Limb (tissue), 2 donors: ENCODE results near the gene ARHGAP22.

Source experiments
- DNase-seq, 2 donors: peaks; one replicate each; pipeline ENCODE4 v3.0.0-alpha.2; 2016; ENCODE audit errors: extremely low spot score in 2 of 2

ARHGAP22 gene

DNA sequence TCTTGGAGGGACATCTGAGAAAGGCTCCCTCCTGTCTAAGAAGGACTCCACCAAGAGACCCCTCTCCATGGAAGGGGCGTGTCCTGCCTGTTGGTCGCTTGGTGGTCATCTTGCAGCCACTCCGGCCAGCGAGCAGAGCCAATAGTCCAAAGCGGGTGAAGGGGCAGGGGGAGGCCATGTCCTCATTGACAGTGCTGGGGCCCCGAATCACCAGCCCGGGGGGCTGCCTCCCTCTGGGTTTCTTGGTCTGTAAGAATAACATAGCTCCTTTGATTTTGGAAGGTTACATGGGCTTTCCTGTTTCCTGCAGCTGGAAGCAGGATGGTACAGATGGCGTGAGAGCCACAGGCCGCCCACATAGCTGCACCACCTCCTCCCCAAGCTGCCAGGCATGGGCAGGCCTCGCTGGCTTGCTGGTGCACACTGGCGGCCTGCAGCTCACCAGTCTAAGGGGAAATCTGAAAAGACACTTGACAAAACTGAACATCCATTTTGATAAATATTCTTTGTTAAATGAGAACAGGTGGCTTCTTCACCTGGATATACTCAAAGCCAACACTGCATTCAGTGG, 105.8 kb downstream of the ARHGAP22 start:
- DNase-seq, result no peak

DNA sequence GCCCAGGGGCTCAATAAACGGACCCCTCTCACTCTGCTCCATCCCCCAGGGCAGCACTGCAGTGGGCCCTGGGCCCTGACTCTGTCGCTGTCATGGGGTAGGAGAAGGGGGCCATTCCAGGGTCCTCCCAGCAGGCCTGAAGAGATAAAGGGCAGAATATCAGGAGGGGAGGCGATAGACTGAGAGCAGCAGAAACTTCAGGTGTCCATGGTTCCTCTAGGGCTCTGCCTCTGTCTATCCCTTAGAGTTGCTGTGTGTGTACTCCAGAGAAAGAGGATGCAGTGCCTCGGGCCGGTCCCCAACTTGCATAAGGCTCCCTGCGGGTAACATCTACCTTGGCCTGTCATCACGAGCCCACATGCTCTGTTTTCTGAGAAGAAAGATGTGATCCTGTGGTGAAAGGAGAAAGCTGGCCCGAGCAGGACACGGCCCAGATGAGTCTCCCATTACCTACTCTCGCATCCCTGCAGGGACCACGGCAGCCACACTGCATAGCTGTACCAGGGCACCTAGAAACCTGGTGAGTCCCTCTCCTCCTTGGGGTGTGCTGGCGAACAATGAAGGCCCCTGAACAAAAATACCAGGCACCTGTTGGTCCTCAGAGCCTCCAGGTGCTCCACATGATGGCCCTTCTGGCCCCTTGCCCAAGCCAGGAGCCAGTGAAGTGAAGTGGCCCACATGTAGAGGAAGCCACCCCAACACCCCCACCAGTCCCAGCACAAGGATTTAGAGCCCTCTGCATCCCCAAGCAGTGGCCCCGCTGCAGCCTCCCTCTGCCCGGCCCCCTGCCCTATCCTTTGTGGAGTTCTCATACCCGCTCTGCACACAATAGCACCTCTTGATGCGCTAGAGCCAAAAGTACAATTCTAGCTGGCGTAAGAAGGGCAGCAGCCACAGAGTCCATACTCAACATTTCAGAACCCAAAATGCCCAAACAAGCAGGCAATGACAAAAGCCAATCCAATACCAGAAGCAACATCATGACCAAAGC, 106.8 kb downstream of the ARHGAP22 start:
- no peak for DNase-seq

DNA sequence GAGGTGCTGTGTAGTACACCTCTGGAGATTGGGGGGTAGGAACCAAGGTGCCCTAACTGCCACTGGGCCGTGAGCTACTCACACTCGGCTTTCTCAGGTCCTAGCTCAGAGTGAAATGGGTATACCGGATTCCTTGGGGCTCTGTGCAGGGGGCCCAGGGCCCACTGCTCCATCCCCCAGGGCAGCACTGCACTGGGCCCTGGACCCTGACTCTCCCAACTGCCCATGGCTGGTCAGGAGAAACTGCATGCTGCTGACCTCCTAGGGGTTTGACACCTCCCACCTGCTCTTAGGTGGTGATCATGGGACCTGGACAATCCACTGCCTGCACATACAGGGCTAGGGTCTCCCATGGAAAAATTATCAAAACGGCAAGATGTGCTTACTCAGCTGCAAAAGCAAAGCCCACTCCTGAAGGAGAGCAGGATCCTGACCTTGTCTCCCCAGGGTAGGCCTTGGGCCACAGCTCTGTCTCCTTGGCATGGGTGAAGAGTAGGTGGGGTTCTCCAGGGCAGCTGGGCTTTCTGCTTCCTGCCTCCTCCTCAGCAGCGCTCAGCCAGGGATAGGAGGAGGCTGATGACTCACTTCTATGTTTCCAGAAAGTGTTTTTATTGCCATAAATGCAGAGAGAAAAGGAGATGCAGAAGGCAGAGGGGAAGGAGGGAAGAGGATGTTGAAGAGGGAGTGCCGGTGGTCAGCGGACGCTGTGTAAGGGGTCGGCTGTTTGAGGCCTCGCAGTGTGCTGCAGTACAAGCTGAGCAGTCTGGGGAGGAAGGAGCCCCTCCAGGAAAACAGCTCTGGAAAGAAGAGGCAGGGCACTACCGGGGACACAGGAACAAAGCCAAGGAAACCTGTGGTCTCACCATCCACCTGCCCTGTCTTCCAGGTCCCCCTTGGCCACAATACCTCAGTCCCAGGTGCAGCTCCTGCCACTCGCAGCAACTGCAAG, 107.8 kb downstream of the ARHGAP22 start:
- DNase-seq, result peak in 1 of 2 donors; percentile 24

DNA sequence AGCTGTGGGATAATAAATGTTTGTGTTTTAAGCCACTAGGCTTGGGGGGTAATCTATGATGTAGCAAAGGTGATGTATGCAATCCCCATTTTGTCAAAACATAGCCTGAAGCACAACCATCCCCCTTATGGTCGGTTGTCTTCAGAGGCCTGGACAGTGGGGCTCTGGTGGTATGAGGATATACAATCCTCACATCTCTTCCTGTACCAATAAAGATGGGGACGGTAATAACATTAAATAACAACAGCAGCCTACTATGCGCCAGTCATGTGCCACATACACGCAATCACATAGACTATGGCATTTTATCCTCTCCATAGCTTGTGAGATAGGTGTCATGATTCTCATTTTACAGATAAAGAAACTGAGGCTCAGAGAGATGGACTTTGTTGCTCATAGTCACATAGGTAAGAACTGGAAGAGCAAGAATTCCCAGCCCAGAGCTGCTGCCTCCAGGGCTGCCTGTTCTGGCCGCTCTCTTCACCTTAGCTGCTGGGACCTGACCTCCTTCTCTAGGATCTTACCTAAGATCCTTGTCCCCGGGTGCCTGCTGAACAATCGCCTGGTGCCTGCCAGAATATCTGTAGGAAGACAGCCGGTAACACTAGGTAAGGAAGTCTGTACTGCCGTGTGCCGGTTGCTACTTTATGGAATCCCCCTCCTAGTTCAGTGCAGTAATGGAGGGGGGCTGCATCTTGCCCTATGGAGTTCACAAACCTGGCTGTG, 108.6 kb downstream of the ARHGAP22 start:
- DNase-seq, result no peak

DNA sequence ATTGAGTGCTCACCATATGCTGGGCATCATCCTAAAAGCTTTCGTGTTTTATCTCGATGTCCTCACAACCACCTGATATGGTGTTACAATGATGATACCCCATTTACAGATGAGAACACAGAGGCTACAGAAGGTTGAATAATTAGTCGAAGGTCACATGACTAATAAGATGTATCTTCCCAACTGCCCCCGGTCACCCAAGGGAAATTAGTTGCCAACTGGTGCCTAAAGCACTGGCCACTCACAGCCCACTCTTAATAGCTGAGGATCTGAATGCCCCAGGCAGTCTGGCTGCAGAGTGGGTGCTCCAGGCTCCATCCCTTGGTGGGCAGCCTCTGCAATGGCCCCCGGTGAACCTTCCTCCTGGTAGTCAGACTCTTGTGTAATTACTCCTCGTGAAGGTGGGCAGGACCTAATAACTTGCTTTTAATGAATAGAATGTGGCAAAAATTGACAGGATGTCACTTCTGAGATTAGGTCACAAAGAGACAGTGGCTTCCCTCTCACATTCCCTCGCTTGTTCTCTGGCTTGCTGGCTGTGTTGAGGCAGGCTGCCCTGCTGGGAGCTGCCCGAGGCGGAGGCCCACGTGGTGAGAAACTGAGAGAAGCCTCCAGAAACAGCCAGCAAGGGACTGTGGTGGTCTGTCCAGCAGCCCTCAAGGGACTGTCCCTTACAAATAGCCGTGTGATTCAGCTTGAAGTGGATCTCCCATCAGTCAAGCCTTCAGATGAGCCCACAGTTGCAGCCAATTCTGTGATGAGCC, 109.4 kb downstream of the ARHGAP22 start:
- no peak for DNase-seq

DNA sequence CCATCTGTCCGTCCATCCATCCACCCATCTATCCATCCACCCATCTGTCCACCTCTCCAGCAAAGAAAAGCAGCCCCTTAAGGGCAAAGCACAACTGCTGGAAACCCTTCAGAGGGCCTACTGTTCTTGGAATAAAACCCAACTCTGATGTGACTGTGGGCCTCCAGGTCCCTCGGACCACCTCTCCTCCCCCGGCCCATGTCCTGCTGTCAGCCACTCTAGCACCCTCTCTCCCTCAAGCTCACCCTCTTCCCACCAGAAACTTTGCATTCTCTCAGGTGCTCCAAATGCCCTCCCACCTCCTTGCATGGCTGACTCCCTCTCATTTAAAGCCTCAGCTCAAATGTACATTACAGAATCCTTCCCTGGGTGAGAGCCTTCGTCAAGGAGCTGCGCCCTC, 110.3 kb downstream of the ARHGAP22 start:
- DNase-seq, result no peak

DNA sequence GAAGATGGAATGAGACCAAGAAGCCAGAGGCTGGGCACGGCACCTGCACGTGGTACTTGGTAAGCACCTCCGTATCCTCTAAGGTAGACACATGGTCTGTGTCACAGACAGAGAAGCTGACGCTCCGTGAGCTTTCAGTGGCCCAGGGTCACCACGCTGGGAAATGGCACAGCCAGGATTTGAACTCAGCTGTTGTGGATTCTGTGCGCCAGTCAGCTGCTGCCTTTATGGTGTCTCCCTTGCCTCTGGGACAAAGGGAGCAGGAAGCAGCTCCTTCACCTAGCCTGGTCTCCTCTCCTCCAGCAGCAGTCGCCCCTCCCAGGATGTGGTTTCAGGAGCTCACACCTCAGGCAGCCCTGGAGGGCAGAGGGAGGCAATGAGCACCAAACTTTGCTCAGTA, 110.8 kb downstream of the ARHGAP22 start:
- no peak for DNase-seq

- DNase-seq, result no peak
Measured at GRCh38 chr10:48493083-48493871, 111.6 kb downstream of the ARHGAP22 start.

GRCh38 chr10:48492201-48492600, 112.7 kb downstream of the ARHGAP22 start:
- no peak for DNase-seq

- no peak for DNase-seq
Measured at GRCh38 chr10:48491392-48492139, 113.3 kb downstream of the ARHGAP22 start.

DNA sequence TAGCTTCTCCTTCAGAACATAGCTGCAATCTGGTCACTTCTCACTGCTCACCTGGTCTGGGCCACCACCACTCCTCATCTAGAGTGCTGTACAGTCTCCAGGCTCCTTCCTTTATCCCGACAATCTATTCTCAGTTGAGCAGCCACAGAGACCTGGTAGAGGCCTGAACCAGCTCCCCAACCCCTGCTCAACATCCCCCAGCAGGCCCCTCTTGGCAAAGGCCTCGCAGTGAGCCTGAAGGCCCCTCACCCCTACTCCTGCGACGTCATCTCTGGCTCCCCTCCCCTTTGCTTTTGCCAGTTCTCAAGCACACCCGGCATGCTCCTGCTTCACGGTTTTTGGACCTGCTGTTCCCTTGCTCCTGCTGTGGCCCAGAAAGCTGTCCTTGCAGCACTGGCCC, 113.9 kb downstream of the ARHGAP22 start:
- DNase-seq, result peak in 1 of 2 donors; percentile 62

DNA sequence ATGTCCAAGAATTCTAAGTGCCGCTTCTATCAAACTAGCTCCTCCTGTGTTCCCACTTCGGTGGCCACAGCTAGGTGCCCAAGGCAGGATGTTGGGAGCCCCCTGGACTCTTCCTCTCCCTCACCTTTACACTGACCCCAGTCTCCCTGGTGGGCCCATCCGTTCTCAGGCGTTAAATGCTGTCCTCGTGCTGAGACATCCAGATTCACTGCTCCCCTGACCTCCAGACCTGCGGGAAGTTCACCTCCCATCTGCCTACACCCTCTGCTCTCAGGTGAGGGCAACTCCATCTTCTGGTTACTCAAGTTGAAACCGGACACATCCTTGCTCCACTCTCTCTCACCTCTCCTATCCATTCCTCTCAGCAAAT, 114.3 kb downstream of the ARHGAP22 start:
- no peak for DNase-seq

DNA sequence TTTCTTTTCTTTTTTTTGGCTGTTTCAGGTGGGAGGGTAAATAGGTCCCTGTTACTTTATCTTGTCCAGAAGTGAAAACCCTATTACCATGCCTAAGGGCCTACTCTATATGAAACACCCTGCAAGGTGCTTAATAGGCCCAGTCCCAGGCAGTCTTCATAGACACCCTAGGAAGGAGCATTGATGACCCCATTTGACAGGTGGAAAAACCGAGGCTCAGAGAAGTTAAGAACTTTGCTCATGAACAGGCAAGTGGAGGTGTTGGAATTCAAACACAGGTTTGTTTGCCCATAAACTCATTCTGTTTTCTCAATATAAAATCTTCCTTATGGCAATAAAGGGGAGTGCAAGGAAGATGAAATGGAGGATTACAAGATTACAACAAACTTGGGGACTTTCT, 115.8 kb downstream of the ARHGAP22 start:
- DNase-seq, result no peak

DNA sequence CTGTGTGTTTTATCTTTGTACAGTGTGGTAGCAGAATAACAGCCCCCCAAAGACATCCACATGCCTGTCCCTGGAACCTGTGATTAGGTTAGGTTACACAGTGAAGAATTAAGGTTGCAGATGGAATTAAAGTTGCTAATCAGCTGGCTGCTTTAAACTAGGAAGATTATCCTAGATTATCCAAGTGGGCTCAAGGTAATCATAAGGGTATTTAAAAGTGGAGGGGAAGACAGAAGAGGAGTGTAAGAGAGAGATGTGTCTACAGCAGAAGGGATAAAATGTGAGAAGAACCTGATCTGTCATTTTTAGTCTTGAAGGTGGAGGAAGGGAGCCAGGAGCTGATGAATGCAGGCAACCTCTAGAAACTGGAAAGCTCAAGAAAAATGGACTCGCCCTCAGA, 117.6 kb downstream of the ARHGAP22 start:
- DNase-seq, result no peak

DNA sequence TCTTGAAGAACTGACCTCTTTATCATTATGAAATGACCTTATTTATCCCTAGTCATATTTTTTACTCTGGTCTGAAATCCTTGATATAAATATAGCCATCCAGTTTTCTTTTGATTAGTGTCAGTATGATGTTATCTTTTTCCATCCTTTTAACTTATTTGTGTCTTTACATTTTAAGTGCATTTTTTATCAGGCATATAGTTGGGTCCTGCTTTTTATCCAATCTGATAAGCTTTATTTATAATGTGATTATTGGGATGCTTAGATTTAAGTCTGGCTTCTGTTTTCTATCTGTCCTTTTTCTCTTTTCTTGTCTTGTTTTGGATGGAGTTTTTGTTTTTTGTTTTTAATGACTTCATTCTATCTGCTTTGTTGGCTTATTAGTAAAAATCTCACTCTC, 119.2 kb downstream of the ARHGAP22 start:
- no peak for DNase-seq

GRCh38 chr10:48484911-48485310, 120.0 kb downstream of the ARHGAP22 start:
- DNase-seq, result no peak

DNA sequence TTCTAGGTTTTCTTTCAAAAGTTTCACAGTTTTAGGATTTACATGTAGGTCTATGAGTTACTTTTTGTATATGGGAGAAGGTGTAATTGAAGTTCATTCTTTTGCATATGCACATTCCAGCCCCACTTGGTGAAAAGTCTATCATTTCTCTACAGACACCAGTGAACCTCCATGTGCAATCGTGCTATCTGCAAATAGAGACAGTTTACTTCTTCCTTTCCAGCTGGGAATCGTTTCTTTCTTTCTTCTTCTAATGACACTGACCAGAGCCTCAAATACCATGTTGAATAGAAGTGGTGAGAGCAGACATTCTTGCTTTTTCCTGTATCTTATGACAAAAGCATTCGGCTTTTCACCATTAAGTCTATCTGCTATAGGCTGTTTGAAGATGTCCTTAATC, 122.7 kb downstream of the ARHGAP22 start:
- DNase-seq, result no peak

DNA sequence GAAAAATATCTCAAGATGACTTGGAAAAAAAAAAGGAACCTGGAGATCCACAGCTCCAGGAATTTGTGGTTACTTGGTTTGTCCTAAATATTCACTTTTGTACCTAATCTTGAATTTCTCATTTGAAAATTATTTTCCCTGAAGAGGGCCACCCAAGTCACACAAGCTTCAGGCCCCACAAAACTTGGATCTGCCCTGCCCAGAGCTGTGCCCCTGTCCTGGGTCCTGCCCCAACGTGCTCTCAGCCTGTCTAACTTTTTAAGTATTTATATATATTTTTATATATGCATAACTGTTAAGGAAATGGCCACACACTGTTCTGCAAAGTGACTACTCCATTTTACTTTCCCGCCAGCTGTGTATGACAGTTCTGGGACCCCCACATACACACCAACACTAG, 123.5 kb downstream of the ARHGAP22 start:
- DNase-seq, result no peak
